BLaER1 treated with 17β-estradiol and CSF1 and Interleukin-3, amounts not matched to agents 10 nM and 100 nM (cell line): ENCODE data around the gene PRTN3.
"Not testable (repeated sequence)": the region's sequence is repeated elsewhere in the genome, so short reads cannot be mapped to it uniquely, and the experiment has no call there.

Source experiments
- H3K27ac ChIP-seq, 11 experiments: shearing (Covaris generic); formaldehyde crosslinking; 2 replicates each; pipeline ENCODE4 v1.8.1; 2022
- H3K27me3 ChIP-seq, 11 experiments: shearing (Covaris generic); formaldehyde crosslinking; 2 replicates each; pipeline ENCODE4 v1.8.1; 2022
- H3K36me3 ChIP-seq, 11 experiments: shearing (Covaris generic); formaldehyde crosslinking; 2 replicates each; pipeline ENCODE4 v1.8.1; 2022
- H3K4me1 ChIP-seq, 10 experiments: shearing (Covaris generic); formaldehyde crosslinking; 2 replicates each; pipeline ENCODE4 v1.8.1; 2022
- H3K4me2 ChIP-seq, 11 experiments: shearing (Covaris generic); formaldehyde crosslinking; 2 replicates each; pipeline ENCODE4 v1.8.1; 2022
- H3K4me3 ChIP-seq, 10 experiments: shearing (Covaris generic); formaldehyde crosslinking; 2 replicates each; pipeline ENCODE4 v1.8.1; 2022
- H3K9ac ChIP-seq, 11 experiments: shearing (Covaris generic); formaldehyde crosslinking; 2 replicates each; pipeline ENCODE4 v1.8.1; 2022
- H3K9me3 ChIP-seq, 11 experiments: shearing (Covaris generic); formaldehyde crosslinking; replicated peaks in 1 of 11; 2 replicates each; pipeline ENCODE4 v1.8.1; 2022
- H4K20me1 ChIP-seq, 11 experiments: shearing (Covaris generic); formaldehyde crosslinking; 2 replicates each; pipeline ENCODE4 v1.8.1; 2022
- Cebpa-rat ChIP-seq, 11 experiments: shearing (Covaris generic); IDR thresholded peaks; 2 replicates each; pipeline ENCODE4 v1.8.1; 2022

The PRTN3 gene

GRCh38 chr19:831407-832369 lies 9.1 kb upstream of the PRTN3 start:
- H3K9ac ChIP-seq: no peak overlapping the region
- H3K36me3 ChIP-seq: no peaks in the 10 kb centered on the region
- no peak for TF ChIP-seq Cebpa-rat (IDR thresholded peaks at IDR 0.05)
- H4K20me1 ChIP-seq: peaks cover 0 to 6% (median 0%) of the 10 kb centered on the region in 11 experiments; a peak in 4 of 22 replicates
- no peaks in the 10 kb centered on the region for H3K9me3 ChIP-seq
- peaks cover 12 to 39% (median 31%) of the 10 kb centered on the region in 10 experiments for H3K4me1 ChIP-seq
- no peak overlapping the region for H3K27ac ChIP-seq
- peak overlapping the region in 6 of 11 experiments; percentile 25 to 84 (median 76); a peak in 7 of 22 replicates for H3K4me2 ChIP-seq
- H3K4me3 ChIP-seq: no peak overlapping the region
- peaks cover 12 to 42% (median 26%) of the 10 kb centered on the region in 11 experiments; a peak in 21 of 22 replicates for H3K27me3 ChIP-seq

- Histone ChIP-seq H3K36me3 (no peaks in the 10 kb centered on the region), H3K4me3 (no peak overlapping the region), H3K4me2 (no peak overlapping the region), H3K9ac (no peak overlapping the region), H3K27ac (no peak overlapping the region), H3K9me3 (no peaks in the 10 kb centered on the region), H3K4me1 (peaks cover 6 to 50% (median 28%) of the 10 kb centered on the region in 10 experiments), H4K20me1 (peaks cover 0 to 6% (median 0%) of the 10 kb centered on the region in 11 experiments; a peak in 3 of 22 replicates), H3K27me3 (peaks cover 12 to 46% (median 25%) of the 10 kb centered on the region in 11 experiments; a peak in 21 of 22 replicates)
- no peak for TF ChIP-seq Cebpa-rat (IDR thresholded peaks at IDR 0.05)
These were observed 6.6 kb upstream of the PRTN3 start for GRCh38 chr19:834216-834615.

- no peak for TF ChIP-seq Cebpa-rat (IDR thresholded peaks at IDR 0.05)
- no peaks in the 10 kb centered on the region for H3K36me3 ChIP-seq
- H3K4me3 ChIP-seq: no peak overlapping the region
- H3K4me2 ChIP-seq: no peak overlapping the region
- peaks cover 0 to 6% (median 0%) of the 10 kb centered on the region in 11 experiments; a peak in 3 of 22 replicates for H4K20me1 ChIP-seq
- no peak overlapping the region for H3K27ac ChIP-seq
- H3K4me1 ChIP-seq: peaks cover 12 to 47% (median 29%) of the 10 kb centered on the region in 10 experiments
- H3K9me3 ChIP-seq: no peaks in the 10 kb centered on the region
- no peak overlapping the region for H3K9ac ChIP-seq
- peaks cover 12 to 35% (median 23%) of the 10 kb centered on the region in 11 experiments; a peak in 21 of 22 replicates for H3K27me3 ChIP-seq
These were observed 5.5 kb upstream of the PRTN3 start for GRCh38 chr19:835210-835810.

- not testable (repeated sequence) for H3K4me2 ChIP-seq, H3K9me3 ChIP-seq, H3K9ac ChIP-seq, H3K27ac ChIP-seq, H3K4me3 ChIP-seq, H3K36me3 ChIP-seq
- peaks cover 0 to 32% (median 5%) of the 10 kb centered on the region in 11 experiments; a peak in 9 of 22 replicates for H4K20me1 ChIP-seq
- peaks cover 19 to 40% (median 28%) of the 10 kb centered on the region in 10 experiments for H3K4me1 ChIP-seq
- peaks cover 54 to 71% (median 62%) of the 10 kb centered on the region in 11 experiments for H3K27me3 ChIP-seq
These were observed 2.0 kb downstream of the PRTN3 start for GRCh38 chr19:842802-843179.

GRCh38 chr19:843180-843835 lies 2.5 kb downstream of the PRTN3 start:
- Histone ChIP-seq H3K27ac (no peak overlapping the region), H3K9ac (no peak overlapping the region), H3K4me3 (no peak overlapping the region)

GRCh38 chr19:843836-844545 lies 3.2 kb downstream of the PRTN3 start:
- Histone ChIP-seq H3K4me1 (peaks cover 16 to 38% (median 28%) of the 10 kb centered on the region in 10 experiments), H3K27ac (no peak overlapping the region), H3K9ac (no peak overlapping the region), H3K36me3 (no peaks in the 10 kb centered on the region), H3K4me2 (no peak overlapping the region), H4K20me1 (peaks cover 0 to 33% (median 5%) of the 10 kb centered on the region in 11 experiments; a peak in 9 of 22 replicates), H3K9me3 (no peaks in the 10 kb centered on the region), H3K27me3 (peaks cover 65 to 83% (median 74%) of the 10 kb centered on the region in 11 experiments), H3K4me3 (no peak overlapping the region)
- no peak for TF ChIP-seq Cebpa-rat (IDR thresholded peaks at IDR 0.05)

More at GRCh38 chr19:843180-843835, 2.5 kb downstream of the PRTN3 start:
- Histone ChIP-seq H3K4me2 (no peak overlapping the region), H4K20me1 (peaks cover 0 to 33% (median 5%) of the 10 kb centered on the region in 11 experiments; a peak in 9 of 22 replicates), H3K4me1 (peaks cover 19 to 43% (median 32%) of the 10 kb centered on the region in 10 experiments), H3K27me3 (peaks cover 59 to 76% (median 68%) of the 10 kb centered on the region in 11 experiments), H3K9me3 (no peaks in the 10 kb centered on the region), H3K36me3 (no peaks in the 10 kb centered on the region)
- TF ChIP-seq Cebpa-rat (IDR thresholded peaks at IDR 0.05): no peak

- Histone ChIP-seq H3K27me3 (peaks cover 70 to 89% (median 80%) of the 10 kb centered on the region in 11 experiments), H3K9me3 (no peaks in the 10 kb centered on the region), H3K4me1 (peaks cover 10 to 33% (median 22%) of the 10 kb centered on the region in 10 experiments), H3K27ac (no peak overlapping the region), H3K9ac (no peak overlapping the region), H3K4me3 (no peak overlapping the region), H3K4me2 (no peak overlapping the region), H4K20me1 (peaks cover 0 to 33% (median 5%) of the 10 kb centered on the region in 11 experiments; a peak in 9 of 22 replicates), H3K36me3 (no peaks in the 10 kb centered on the region)
- TF ChIP-seq Cebpa-rat (IDR thresholded peaks at IDR 0.05): no peak
These were observed 3.8 kb downstream of the PRTN3 start for GRCh38 chr19:844546-844971.
